Progenitor cell of endocrine pancreas (in vitro differentiated cells): ENCODE results near the gene PIP5K1B. TPM values are rescaled to one million over a fixed set of nuclear protein-coding genes. Genes with fewer than 3 reads are reported as not detected.
A peak's percentile ranks its signal among the peaks of the same experiment; 100 is the strongest.

Source experiments
- DNase-seq: peaks from one replicate; pipeline ENCODE4 v3.0.0; 2021; ENCODE audit warnings: low spot score; ENCODE audit not compliant: unreplicated experiment
- H3K27ac Mint-ChIP-seq: 2 replicates; pipeline ENCODE4 v1.8.0; 2021; ENCODE audit warnings: mild to moderate bottlenecking, moderate library complexity, mixed read lengths
- H3K27me3 Mint-ChIP-seq: 2 replicates; pipeline ENCODE4 v1.8.0; 2021; ENCODE audit warnings: mixed read lengths
- H3K36me3 Mint-ChIP-seq: 2 replicates; pipeline ENCODE4 v1.8.0; 2022; ENCODE audit warnings: mixed read lengths; ENCODE audit not compliant: insufficient read depth
- H3K4me1 Mint-ChIP-seq: 2 replicates; pipeline ENCODE4 v1.8.0; 2021; ENCODE audit warnings: low read depth, mixed read lengths
- H3K4me3 Mint-ChIP-seq: 2 replicates; pipeline ENCODE4 v1.8.0; 2021; ENCODE audit warnings: low read depth, mild to moderate bottlenecking, moderate library complexity, mixed read lengths
- H3K9me3 Mint-ChIP-seq: 2 replicates; pipeline ENCODE4 v1.8.0; 2021; ENCODE audit warnings: low read depth, mixed read lengths
- total RNA-seq: library from RNA; stranded (reverse); gene quantifications from 2 replicates; pipeline ENCODE4 v1.2.1, GENCODE V29; 2021
- TF ChIP-seq, protein P1 (sequence below): fragments of 200-600 bp; sonication (generic); IDR thresholded peaks from one replicate; pipeline ENCODE4 v1.5.0; 2021; ENCODE audit warnings: antibody characterized with exemption, mild to moderate bottlenecking; ENCODE audit not compliant: unreplicated experiment

PIP5K1B gene
- total RNA-seq, 1 donor from 2014 or later, result 1.5 TPM

DNA sequence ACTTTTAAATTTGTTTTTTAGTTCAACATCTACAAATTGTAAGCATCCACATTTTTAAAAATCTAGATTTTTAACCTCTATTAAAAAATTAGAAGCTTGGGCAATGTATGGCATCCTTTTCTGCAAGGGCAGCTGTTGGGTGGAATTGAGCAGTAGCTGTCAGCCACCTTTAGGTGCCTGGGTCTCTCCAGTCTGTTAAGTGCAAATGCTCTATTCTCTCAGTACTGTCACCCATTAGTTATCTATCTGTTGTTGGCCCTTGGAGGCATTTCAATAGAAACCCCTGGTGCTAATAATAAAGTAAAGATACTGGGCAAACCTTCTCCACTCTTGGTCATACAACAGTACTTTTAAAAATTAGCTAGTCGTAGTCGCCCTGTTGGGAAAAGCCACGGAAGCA lies 63.6 kb downstream of the PIP5K1B start:
- H3K4me1 Mint-ChIP-seq, result no peaks in the 10 kb centered on the region
- TF ChIP-seq, protein P1, sequence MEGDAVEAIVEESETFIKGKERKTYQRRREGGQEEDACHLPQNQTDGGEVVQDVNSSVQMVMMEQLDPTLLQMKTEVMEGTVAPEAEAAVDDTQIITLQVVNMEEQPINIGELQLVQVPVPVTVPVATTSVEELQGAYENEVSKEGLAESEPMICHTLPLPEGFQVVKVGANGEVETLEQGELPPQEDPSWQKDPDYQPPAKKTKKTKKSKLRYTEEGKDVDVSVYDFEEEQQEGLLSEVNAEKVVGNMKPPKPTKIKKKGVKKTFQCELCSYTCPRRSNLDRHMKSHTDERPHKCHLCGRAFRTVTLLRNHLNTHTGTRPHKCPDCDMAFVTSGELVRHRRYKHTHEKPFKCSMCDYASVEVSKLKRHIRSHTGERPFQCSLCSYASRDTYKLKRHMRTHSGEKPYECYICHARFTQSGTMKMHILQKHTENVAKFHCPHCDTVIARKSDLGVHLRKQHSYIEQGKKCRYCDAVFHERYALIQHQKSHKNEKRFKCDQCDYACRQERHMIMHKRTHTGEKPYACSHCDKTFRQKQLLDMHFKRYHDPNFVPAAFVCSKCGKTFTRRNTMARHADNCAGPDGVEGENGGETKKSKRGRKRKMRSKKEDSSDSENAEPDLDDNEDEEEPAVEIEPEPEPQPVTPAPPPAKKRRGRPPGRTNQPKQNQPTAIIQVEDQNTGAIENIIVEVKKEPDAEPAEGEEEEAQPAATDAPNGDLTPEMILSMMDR, result no peak
- DNase-seq, result no peak
- H3K9me3 Mint-ChIP-seq, result no peaks in the 10 kb centered on the region
- no peaks in the 10 kb centered on the region for H3K36me3 Mint-ChIP-seq
- H3K27ac Mint-ChIP-seq, result no peak overlapping the region
- peaks cover 3% of the 10 kb centered on the region for H3K27me3 Mint-ChIP-seq
- no peak overlapping the region for H3K4me3 Mint-ChIP-seq

DNA sequence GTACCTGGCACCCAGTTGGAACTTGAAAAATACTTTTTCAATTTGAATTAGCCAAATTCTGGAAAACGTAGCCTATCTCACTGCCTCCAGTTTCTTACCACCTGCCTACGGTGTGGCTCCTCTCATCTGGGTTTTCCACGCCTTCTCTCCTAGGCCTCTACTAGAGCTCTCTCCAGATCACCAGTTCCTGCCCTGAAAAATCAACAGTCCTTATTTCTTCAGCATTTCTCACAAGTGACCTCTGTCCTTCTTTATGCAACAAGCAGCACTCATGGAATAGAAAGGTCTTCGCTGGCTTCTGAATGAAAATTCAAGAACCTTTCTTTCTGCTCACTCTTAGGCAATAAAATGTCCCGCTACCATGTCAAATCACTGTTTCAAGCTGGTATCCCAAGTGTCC lies 64.8 kb downstream of the PIP5K1B start:
- no peak for DNase-seq
- peaks cover 3% of the 10 kb centered on the region for H3K27me3 Mint-ChIP-seq
- H3K36me3 Mint-ChIP-seq, result no peaks in the 10 kb centered on the region
- no peaks in the 10 kb centered on the region for H3K4me1 Mint-ChIP-seq
- no peak overlapping the region for H3K4me3 Mint-ChIP-seq
- H3K9me3 Mint-ChIP-seq, result no peaks in the 10 kb centered on the region
- H3K27ac Mint-ChIP-seq, result peak overlapping the region; percentile 11
- TF ChIP-seq, protein P1, result no peak

DNA sequence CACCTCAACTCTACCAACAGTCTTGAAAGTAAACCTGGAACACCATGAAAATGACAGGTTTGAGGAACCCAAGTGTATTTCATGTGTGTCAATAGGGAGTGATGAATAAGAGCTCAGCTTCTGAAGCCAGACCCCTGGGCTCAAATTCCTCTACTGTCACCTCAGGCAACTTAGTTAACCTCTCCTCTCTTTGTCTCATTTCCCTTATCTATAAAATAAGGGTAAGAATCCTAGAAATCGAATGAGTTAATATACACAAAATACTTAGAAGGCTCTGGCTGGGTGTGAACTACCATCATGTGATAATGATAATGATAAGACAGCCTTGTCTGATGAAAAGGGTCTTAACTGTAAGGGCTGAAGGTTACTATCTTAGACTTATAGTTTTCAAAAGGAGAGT lies 66.3 kb downstream of the PIP5K1B start:
- peaks cover 3% of the 10 kb centered on the region for H3K27me3 Mint-ChIP-seq
- no peak overlapping the region for H3K27ac Mint-ChIP-seq
- TF ChIP-seq, protein P1, result no peak

DNA sequence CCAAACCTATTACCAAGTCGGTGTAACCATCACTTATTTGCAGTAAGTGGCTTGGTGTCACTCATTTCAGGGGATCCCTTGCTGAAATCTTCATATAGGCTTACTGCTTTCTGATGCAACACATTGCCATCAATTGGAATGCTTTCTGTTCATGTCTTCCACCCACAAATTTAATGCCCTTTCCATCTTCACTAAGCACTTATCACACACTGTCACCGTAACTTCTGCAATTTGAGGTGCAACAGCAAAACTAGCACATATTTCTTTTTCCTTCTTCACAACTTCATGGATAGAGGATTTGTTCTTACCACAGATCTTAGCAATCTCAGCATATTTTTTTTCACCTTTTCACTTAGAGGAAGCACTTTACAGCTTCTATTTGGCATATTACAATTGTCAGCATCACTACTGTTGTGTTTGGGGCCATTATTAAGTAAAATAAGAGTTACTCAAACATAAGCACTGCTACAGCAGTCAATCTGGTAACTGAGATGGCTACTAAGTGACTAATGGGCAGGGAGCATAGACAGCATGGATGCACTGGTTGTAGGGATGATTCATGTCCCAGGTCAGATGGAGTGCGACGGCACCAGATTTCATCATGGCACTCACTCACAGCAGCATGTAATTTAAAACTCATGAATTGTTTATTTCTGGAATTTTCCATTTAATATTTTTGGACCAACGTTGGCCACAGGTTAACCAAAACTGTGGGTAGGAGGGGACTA lies 70.1 kb downstream of the PIP5K1B start:
- TF ChIP-seq, protein P1, result no peak

More for the DNA sequence above, 66.3 kb downstream of the PIP5K1B start:
- no peak for DNase-seq
- Mint-ChIP-seq H3K36me3 (no peaks in the 10 kb centered on the region), H3K4me1 (no peaks in the 10 kb centered on the region), H3K9me3 (no peaks in the 10 kb centered on the region), H3K4me3 (no peak overlapping the region)

DNA sequence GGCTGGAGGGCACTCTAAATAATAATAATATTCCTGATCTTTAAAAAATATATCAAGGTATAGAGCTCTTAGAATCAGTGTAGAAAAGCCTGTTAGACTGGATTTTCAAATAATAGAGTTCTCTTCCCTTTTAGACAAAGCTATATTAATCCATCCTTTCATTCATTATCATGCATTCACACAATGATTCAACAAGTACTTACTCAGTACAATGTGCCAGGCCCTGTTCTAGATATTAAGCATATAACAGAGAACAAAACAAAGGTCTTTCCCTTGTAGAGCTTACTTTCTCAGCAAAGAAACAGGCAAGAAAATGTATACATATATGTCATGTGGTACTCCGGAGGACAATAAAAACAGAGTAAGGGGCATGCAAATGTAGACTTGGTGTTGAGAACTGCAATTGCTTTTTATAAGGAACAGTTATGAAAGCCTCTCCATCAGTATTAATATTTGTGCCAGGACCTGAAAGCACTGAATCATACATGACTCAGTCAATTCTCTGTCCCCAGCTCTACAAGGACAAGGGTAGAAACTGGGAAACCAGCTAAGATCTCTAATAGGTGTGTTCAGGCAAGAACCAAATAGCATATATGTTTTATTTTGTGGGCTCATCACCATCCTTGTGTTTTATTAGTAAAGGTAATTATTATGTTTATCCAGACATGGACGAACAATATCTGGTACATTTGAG lies 72.2 kb downstream of the PIP5K1B start:
- H3K4me1 Mint-ChIP-seq, result peaks cover 2% of the 10 kb centered on the region
- H3K9me3 Mint-ChIP-seq, result no peaks in the 10 kb centered on the region
- DNase-seq, result no peak
- no peaks in the 10 kb centered on the region for H3K36me3 Mint-ChIP-seq
- H3K4me3 Mint-ChIP-seq, result no peak overlapping the region
- H3K27ac Mint-ChIP-seq, result no peak overlapping the region
- TF ChIP-seq, protein P1, result no peak
- peaks cover 3% of the 10 kb centered on the region for H3K27me3 Mint-ChIP-seq

More for the DNA sequence above, 70.1 kb downstream of the PIP5K1B start:
- Mint-ChIP-seq H3K9me3 (no peaks in the 10 kb centered on the region), H3K27ac (no peak overlapping the region), H3K36me3 (no peaks in the 10 kb centered on the region), H3K27me3 (peaks cover 3% of the 10 kb centered on the region), H3K4me3 (no peak overlapping the region), H3K4me1 (no peaks in the 10 kb centered on the region)
- no peak for DNase-seq
